ENCODE results near the gene PLA2G12A. TPM values are rescaled to one million over a fixed set of nuclear protein-coding genes. Genes with fewer than 3 reads are reported as not detected.

Gene PLA2G12A
- total RNA-seq, 1 donor from 2014 or later = 31.1 TPM

- Mint-ChIP-seq H3K27ac (ENCODE audit: unreplicated experiment) (no peak overlapping the region), H3K36me3 (ENCODE audit: low read depth, unreplicated experiment) (no peaks in the 10 kb centered on the region), H3K27me3 (ENCODE audit: unreplicated experiment) (no peaks in the 10 kb centered on the region), H3K9me3 (ENCODE audit: unreplicated experiment) (no peaks in the 10 kb centered on the region), H3K4me1 (ENCODE audit: unreplicated experiment) (peaks cover 8% of the 10 kb centered on the region), H3K4me3 (ENCODE audit: unreplicated experiment) (no peak overlapping the region)
- no peak for TF ChIP-seq CTCF (IDR thresholded peaks at IDR 0.05; ENCODE audit: unreplicated experiment)
- DNase-seq (ENCODE audit: low spot score) = no peak
These were observed 67.8 kb downstream of the PLA2G12A start for GRCh38 chr4:109662116-109662515.

Other genes starting within 250 kb of the PLA2G12A start
- 44.9 TPM for gene MCUB, start 169.8 kb downstream of the PLA2G12A start, total RNA-seq (ENCODE audit: unreplicated experiment)
- 76.4 TPM for gene CASP6, start 26.6 kb downstream of the PLA2G12A start, total RNA-seq (ENCODE audit: unreplicated experiment)
- 2.6 TPM for gene CFI, start 71.9 kb upstream of the PLA2G12A start, total RNA-seq (ENCODE audit: unreplicated experiment)
- 34.4 TPM for gene GAR1, start 85.7 kb upstream of the PLA2G12A start, total RNA-seq (ENCODE audit: unreplicated experiment)
- gene RRH, start 97.9 kb upstream of the PLA2G12A start, total RNA-seq (ENCODE audit: unreplicated experiment) = not detected
- 0.95 TPM for gene LRIT3, start 118.0 kb upstream of the PLA2G12A start, total RNA-seq (ENCODE audit: unreplicated experiment)
- gene EGF, start 182.8 kb upstream of the PLA2G12A start, total RNA-seq (ENCODE audit: unreplicated experiment) = 15.0 TPM